ENCODE results near the gene SLMAP. TPM values are rescaled to one million over a fixed set of nuclear protein-coding genes. Genes with fewer than 3 reads are reported as not detected.

Gene SLMAP
- total and polyA plus RNA-seq, 5 donors = 112 to 414 (median 244) TPM

DNA sequence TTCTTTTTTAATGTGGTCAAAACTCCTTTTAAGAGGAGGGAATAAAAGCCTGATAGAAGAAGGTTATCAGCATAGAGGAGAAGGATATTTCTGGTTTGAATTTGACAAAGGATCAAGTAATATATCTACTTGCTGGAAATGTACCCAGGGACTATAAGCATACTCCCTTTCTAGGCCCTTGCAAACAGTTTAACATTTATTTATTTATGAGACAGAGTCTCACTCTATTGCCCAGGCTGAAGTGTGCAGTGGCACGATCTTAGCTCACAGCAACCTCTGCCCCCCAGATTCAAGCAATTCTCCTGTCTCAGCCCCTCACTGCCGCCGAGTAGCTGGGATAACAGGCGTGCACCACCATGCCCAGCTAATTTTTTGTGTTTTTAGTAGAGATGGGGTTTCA, 71.6 kb downstream of the SLMAP start:
- H3K27me3 ChIP-seq (ENCODE audit: control insufficient read depth, insufficient read depth) = no peaks in the 10 kb centered on the region
- 91% methylated on average over 4 of the region's 4 CpGs for WGBS
- no peaks in the 10 kb centered on the region for H3K4me1 ChIP-seq (ENCODE audit: control insufficient read depth, insufficient read depth, low read length)
- DNase-seq (no peak), ATAC-seq (no peak)
- no peak overlapping the region for H3K4me3 ChIP-seq (ENCODE audit: low read length)
- no peaks in the 10 kb centered on the region for H3K9me3 ChIP-seq (ENCODE audit: control insufficient read depth, low read length)
- no peak overlapping the region for H3K27ac ChIP-seq (ENCODE audit: low read length)
- intact Hi-C loops (cut with DNase I) = loop anchor here in 1 of 4 donors (10.0 kb wide), 1 partner anchor 183 kb away; no protein-coding TSS in a partner anchor

DNA sequence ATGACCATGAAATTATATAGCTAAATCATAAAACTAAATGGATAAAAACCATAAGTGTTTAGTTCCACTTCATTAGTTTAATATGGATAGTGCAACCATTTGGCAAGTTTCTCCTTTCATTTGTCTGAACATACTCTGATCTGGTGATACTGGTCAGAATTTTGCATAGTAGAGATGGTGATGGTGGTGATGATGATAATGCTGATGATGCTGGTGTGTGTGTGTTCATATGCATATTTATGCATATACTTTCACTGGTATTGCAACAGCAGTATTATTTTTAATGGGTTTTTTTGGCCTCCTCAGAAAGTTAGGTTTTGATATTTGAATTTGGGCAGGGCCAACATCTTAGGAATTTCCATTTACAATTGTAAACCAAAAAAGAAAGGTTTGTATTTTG, 76.4 kb downstream of the SLMAP start:
- Histone ChIP-seq H3K27ac (ENCODE audit: low read length) (no peak overlapping the region), H3K4me1 (ENCODE audit: control insufficient read depth, insufficient read depth, low read length) (no peaks in the 10 kb centered on the region)
- no peak for ATAC-seq

DNA sequence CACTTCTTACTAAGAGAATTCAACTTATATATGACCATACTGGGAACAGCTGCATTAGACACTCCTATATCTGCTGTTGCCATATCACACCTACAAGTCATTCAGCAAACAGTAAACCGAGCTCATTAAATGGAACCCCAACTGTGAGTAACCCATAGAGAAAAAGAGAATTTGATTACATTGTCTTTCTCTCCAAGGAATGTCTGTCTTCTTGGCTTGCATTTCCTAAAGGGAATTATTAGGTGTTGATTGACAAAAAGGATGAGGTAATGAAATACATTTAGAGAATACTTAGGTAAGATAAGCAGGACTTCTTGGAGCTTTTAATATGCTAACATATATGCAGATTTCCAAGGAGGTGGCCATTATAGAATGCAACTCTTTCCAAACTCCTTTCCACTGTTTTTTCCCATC, 76.8 kb downstream of the SLMAP start:
- no peak for ATAC-seq
- DNase-seq = no peak
- no peaks in the 10 kb centered on the region for H3K4me1 ChIP-seq (ENCODE audit: control insufficient read depth, insufficient read depth, low read length)
- H3K27ac ChIP-seq (ENCODE audit: low read length) = no peak overlapping the region
- H3K9me3 ChIP-seq (ENCODE audit: control insufficient read depth, low read length) = no peaks in the 10 kb centered on the region
- intact Hi-C loops (cut with DNase I) = no loop called here
- no peaks in the 10 kb centered on the region for H3K27me3 ChIP-seq (ENCODE audit: control insufficient read depth, insufficient read depth)
- WGBS = 61% methylated on average over 1 of the region's 1 CpG
- no peak overlapping the region for H3K4me3 ChIP-seq (ENCODE audit: low read length)

More for the DNA sequence above, 76.4 kb downstream of the SLMAP start:
- intact Hi-C loops (cut with DNase I) = no loop called here
- no peak for DNase-seq
- no peak overlapping the region for H3K4me3 ChIP-seq (ENCODE audit: low read length)
- no peaks in the 10 kb centered on the region for H3K9me3 ChIP-seq (ENCODE audit: control insufficient read depth, low read length)
- H3K27me3 ChIP-seq (ENCODE audit: control insufficient read depth, insufficient read depth) = no peaks in the 10 kb centered on the region

GRCh38 chr3:57833763-57834162, 77.7 kb downstream of the SLMAP start:
- Histone ChIP-seq H3K9me3 (ENCODE audit: control insufficient read depth, low read length) (no peaks in the 10 kb centered on the region), H3K4me3 (ENCODE audit: low read length) (no peak overlapping the region), H3K27me3 (ENCODE audit: control insufficient read depth, insufficient read depth) (no peaks in the 10 kb centered on the region), H3K27ac (ENCODE audit: low read length) (no peak overlapping the region), H3K4me1 (ENCODE audit: control insufficient read depth, insufficient read depth, low read length) (no peaks in the 10 kb centered on the region)
- 95% methylated on average over 1 of the region's 1 CpG for WGBS
- DNase-seq (no peak), ATAC-seq (no peak)
- intact Hi-C loops (cut with DNase I) = no loop called here

GRCh38 chr3:57837686-57838085, 81.6 kb downstream of the SLMAP start:
- intact Hi-C loops (cut with DNase I) = no loop called here
- H3K27ac ChIP-seq (ENCODE audit: low read length) = no peak overlapping the region
- no peaks in the 10 kb centered on the region for H3K27me3 ChIP-seq (ENCODE audit: control insufficient read depth, insufficient read depth)
- no peaks in the 10 kb centered on the region for H3K4me1 ChIP-seq (ENCODE audit: control insufficient read depth, insufficient read depth, low read length)
- WGBS = 88% methylated on average over 3 of the region's 3 CpGs
- H3K9me3 ChIP-seq (ENCODE audit: control insufficient read depth, low read length) = no peaks in the 10 kb centered on the region
- ATAC-seq (no peak), DNase-seq (no peak)
- H3K4me3 ChIP-seq (ENCODE audit: low read length) = no peak overlapping the region

DNA sequence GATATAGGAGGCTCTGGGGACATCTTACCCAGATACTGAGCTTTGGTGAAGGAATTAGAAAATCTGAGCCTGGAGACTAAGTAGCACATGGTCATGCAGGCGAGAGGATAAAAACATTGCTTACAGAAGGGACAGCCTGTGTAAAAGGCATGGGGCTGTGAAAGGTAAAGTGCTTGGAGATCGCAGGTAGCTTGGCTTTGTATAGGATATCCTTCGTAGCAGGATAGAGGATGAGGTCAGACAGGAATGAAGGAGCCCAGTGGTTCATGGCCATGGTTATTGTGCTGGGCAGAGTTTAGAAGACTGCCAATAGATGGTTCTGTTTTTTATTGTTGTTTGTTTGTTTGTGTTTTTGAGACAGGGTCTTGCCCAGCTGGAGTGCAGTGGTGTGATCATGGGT, 82.5 kb downstream of the SLMAP start:
- intact Hi-C loops (cut with DNase I) = no loop called here
- ATAC-seq = no peak
- WGBS = 97% methylated on average over 3 of the region's 3 CpGs

GRCh38 chr3:57840473-57840872, 84.4 kb downstream of the SLMAP start:
- no peak for ATAC-seq

More for the DNA sequence above, 82.5 kb downstream of the SLMAP start:
- Histone ChIP-seq H3K27me3 (ENCODE audit: control insufficient read depth, insufficient read depth) (no peaks in the 10 kb centered on the region), H3K27ac (ENCODE audit: low read length) (no peak overlapping the region), H3K4me3 (ENCODE audit: low read length) (no peak overlapping the region), H3K9me3 (ENCODE audit: control insufficient read depth, low read length) (no peaks in the 10 kb centered on the region), H3K4me1 (ENCODE audit: control insufficient read depth, insufficient read depth, low read length) (no peaks in the 10 kb centered on the region)
- no peak for DNase-seq

DNA sequence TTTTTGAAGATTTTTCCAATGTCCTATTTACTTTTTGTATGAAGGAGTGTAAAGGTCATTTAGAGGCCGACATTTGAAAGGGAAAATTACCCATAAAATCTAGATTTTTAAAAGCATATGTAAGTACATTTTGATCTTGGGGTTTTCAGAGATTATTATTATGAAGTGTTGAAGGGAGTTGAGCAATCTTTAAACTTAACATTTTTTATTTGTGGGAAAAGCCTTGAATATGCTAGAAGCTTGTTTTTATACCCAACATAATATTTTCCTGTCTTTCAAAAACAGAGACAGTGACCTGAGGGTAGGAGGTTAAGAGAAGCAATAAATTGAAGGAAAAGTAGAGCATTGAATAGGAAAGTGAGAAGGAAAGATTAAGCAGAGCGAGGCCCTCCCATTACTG, 85.7 kb downstream of the SLMAP start:
- 77% methylated on average over 2 of the region's 2 CpGs for WGBS
- no peaks in the 10 kb centered on the region for H3K4me1 ChIP-seq (ENCODE audit: control insufficient read depth, insufficient read depth, low read length)
- ATAC-seq (no peak), DNase-seq (no peak)
- H3K27ac ChIP-seq (ENCODE audit: low read length) = no peak overlapping the region
- no peaks in the 10 kb centered on the region for H3K27me3 ChIP-seq (ENCODE audit: control insufficient read depth, insufficient read depth)
- intact Hi-C loops (cut with DNase I) = no loop called here
- no peaks in the 10 kb centered on the region for H3K9me3 ChIP-seq (ENCODE audit: control insufficient read depth, low read length)
- H3K4me3 ChIP-seq (ENCODE audit: low read length) = no peak overlapping the region

More at GRCh38 chr3:57840473-57840872, 84.4 kb downstream of the SLMAP start:
- H3K9me3 ChIP-seq (ENCODE audit: control insufficient read depth, low read length) = no peaks in the 10 kb centered on the region
- H3K27ac ChIP-seq (ENCODE audit: low read length) = no peak overlapping the region
- DNase-seq = no peak
- H3K4me3 ChIP-seq (ENCODE audit: low read length) = no peak overlapping the region
- intact Hi-C loops (cut with DNase I) = no loop called here
- no peaks in the 10 kb centered on the region for H3K4me1 ChIP-seq (ENCODE audit: control insufficient read depth, insufficient read depth, low read length)
- WGBS = 87% methylated on average over 1 of the region's 1 CpG
- no peaks in the 10 kb centered on the region for H3K27me3 ChIP-seq (ENCODE audit: control insufficient read depth, insufficient read depth)

DNA sequence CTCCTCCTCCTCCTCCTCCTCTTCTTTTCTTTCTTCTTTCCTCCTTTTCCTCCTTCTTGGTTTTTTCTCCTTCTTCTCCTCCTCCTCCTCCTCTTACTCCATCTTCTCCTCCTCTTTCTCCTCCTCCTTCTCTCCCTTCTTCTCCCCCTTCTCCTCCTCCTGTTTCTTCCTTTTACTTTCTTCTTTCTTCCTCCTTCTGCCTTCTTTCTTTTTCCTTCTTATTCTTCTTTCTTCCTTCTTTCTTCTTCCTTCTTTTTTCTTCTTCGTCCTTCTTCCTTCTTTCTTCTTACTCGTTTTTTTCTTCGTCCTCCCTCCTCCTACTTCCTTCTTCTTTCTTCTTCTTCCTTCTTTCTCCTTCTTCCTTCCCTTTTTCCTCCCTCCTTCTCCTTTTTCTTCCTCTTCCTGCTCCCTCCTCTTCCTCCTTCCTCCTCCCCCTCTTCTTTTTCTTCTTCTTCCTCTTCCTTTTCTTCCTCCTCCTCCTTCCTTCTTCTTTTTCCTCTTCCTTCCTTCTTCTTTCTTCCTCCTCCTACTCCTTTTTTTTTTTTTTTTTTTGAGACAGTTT, 92.1 kb downstream of the SLMAP start:
- H3K27ac ChIP-seq (ENCODE audit: low read length) = no peak overlapping the region
- ATAC-seq = no peak
- no peaks in the 10 kb centered on the region for H3K27me3 ChIP-seq (ENCODE audit: control insufficient read depth, insufficient read depth)
- WGBS = 85% methylated on average over 3 of the region's 3 CpGs
- intact Hi-C loops (cut with DNase I) = no loop called here
- H3K4me3 ChIP-seq (ENCODE audit: low read length) = no peak overlapping the region
- no peaks in the 10 kb centered on the region for H3K4me1 ChIP-seq (ENCODE audit: control insufficient read depth, insufficient read depth, low read length)
- no peaks in the 10 kb centered on the region for H3K9me3 ChIP-seq (ENCODE audit: control insufficient read depth, low read length)
- DNase-seq = no peak

GRCh38 chr3:57851304-57851703, 95.2 kb downstream of the SLMAP start:
- 95% methylated on average over 6 of the region's 6 CpGs for WGBS
- intact Hi-C loops (cut with DNase I) = no loop called here

GRCh38 chr3:57852896-57853295, 96.8 kb downstream of the SLMAP start:
- intact Hi-C loops (cut with DNase I) = no loop called here

More at GRCh38 chr3:57851304-57851703, 95.2 kb downstream of the SLMAP start:
- Histone ChIP-seq H3K27me3 (ENCODE audit: control insufficient read depth, insufficient read depth) (no peaks in the 10 kb centered on the region), H3K4me3 (ENCODE audit: low read length) (no peak overlapping the region), H3K9me3 (ENCODE audit: control insufficient read depth, low read length) (no peaks in the 10 kb centered on the region), H3K27ac (ENCODE audit: low read length) (no peak overlapping the region), H3K4me1 (ENCODE audit: control insufficient read depth, insufficient read depth, low read length) (no peaks in the 10 kb centered on the region)
- DNase-seq = no peak
- ATAC-seq = no peak

DNA sequence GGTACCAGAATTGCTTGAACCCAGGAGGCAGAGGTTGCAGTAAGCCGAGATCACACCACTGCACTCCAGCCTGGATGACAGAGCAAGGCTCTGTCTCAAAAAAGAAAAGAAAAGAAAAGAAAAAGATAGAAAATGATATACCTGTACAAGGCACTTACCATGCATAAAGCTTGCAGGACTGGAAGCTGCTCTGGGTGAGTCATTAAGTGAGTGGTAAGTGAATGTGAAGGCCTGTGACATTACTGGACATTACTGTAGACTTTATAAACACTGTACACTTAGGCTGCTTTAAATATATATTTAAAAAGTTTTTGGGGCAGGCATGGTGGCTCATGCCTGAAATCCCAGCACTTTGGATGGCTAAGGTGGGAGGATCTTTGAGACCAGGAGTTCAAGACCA, 99.2 kb downstream of the SLMAP start:
- intact Hi-C loops (cut with DNase I) = no loop called here
- Histone ChIP-seq H3K4me1 (ENCODE audit: control insufficient read depth, insufficient read depth, low read length) (no peaks in the 10 kb centered on the region), H3K27me3 (ENCODE audit: control insufficient read depth, insufficient read depth) (no peaks in the 10 kb centered on the region), H3K4me3 (ENCODE audit: low read length) (no peak overlapping the region), H3K27ac (ENCODE audit: low read length) (no peak overlapping the region), H3K9me3 (ENCODE audit: control insufficient read depth, low read length) (no peaks in the 10 kb centered on the region)
- no peak for ATAC-seq
- 100% methylated on average over 1 of the region's 1 CpG for WGBS
- DNase-seq = no peak

More at GRCh38 chr3:57852896-57853295, 96.8 kb downstream of the SLMAP start:
- no peak for DNase-seq
- H3K9me3 ChIP-seq (ENCODE audit: control insufficient read depth, low read length) = no peaks in the 10 kb centered on the region
- H3K27me3 ChIP-seq (ENCODE audit: control insufficient read depth, insufficient read depth) = no peaks in the 10 kb centered on the region
- H3K4me3 ChIP-seq (ENCODE audit: low read length) = no peak overlapping the region
- ATAC-seq = no peak
- H3K4me1 ChIP-seq (ENCODE audit: control insufficient read depth, insufficient read depth, low read length) = no peaks in the 10 kb centered on the region
- no peak overlapping the region for H3K27ac ChIP-seq (ENCODE audit: low read length)
- WGBS = 99% methylated on average over 1 of the region's 1 CpG
